ENCODE results near the gene SC5D. TPM values are rescaled to one million over a fixed set of nuclear protein-coding genes. Genes with fewer than 3 reads are reported as not detected.

The SC5D gene
- total RNA-seq, 2 donors from 2014 or later: 20.1 to 22.4 TPM

DNA sequence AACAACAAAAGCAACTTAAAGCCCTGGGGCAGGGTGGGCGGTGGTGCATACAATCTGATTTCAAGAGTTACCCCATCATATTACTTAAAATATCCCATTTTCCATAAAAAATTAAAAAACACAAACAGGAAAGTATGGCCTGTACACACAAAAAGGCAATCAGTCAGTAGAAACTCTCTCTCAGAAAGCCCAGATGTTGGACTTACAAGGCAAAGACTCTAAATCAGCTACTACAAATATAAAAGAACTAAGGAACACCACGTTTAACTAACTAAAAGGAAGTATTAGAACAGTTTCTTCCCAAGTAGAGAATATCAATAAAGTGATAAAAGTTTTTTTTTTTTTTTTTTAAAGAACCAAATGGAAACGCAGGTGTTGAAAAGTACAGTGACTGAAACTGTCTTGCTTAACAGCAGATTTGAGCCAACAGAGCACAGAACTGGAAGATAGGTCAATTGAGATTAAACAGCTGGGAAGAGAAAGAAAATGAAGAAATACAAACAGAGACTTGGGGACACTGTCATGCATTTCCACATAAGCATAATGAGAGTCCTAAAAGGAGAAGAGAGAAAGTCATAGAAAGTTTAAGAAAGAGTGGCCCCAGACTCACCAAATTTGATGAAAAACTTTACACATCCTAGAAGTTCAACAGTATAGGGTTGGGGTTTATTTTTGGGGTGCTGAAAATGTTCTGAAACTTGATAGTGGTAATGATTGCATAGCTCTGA is 8.6 kb downstream of the SC5D start:
- Mint-ChIP-seq H3K4me1 (peaks cover 10% of the 10 kb centered on the region), H3K27me3 (no peaks in the 10 kb centered on the region), H3K27ac (no peak overlapping the region), H3K36me3 (ENCODE audit: low read depth) (peaks cover 57% of the 10 kb centered on the region), H3K9me3 (no peaks in the 10 kb centered on the region), H3K4me3 (no peak overlapping the region)
- no peak for ATAC-seq (replicated peaks)

DNA sequence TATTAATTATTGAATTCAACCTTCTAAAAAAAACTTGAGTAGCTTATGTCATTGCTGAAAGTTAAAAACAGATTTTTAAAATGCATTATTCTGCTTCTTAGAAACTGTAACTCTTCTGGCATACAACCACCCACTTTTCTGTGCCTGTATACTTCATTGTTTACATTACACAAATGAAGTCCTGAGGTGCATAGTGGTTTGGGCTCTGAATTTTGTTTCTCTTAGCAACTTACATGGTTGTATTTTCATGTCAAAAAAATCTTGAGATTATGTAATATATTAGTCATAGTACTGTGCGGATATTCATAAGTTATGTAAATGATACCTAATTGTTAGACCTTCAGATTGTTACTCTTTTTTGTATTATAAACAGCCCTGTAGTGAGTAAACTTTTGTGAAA is 12.2 kb downstream of the SC5D start:
- ATAC-seq (replicated peaks): no peak
- Mint-ChIP-seq H3K9me3 (no peaks in the 10 kb centered on the region), H3K36me3 (ENCODE audit: low read depth) (peaks cover 76% of the 10 kb centered on the region), H3K4me3 (no peak overlapping the region), H3K27me3 (no peaks in the 10 kb centered on the region), H3K4me1 (peaks cover 2% of the 10 kb centered on the region), H3K27ac (no peak overlapping the region)

- no peak overlapping the region for H3K4me3 Mint-ChIP-seq
- no peak for ATAC-seq (replicated peaks)
- H3K27ac Mint-ChIP-seq: no peak overlapping the region
- H3K4me1 Mint-ChIP-seq: peaks cover 19% of the 10 kb centered on the region
- H3K36me3 Mint-ChIP-seq (ENCODE audit: low read depth): peaks cover 68% of the 10 kb centered on the region
- no peaks in the 10 kb centered on the region for H3K27me3 Mint-ChIP-seq
- H3K9me3 Mint-ChIP-seq: no peaks in the 10 kb centered on the region
Measured at GRCh38 chr11:121308816-121309215, 16.2 kb downstream of the SC5D start.

DNA sequence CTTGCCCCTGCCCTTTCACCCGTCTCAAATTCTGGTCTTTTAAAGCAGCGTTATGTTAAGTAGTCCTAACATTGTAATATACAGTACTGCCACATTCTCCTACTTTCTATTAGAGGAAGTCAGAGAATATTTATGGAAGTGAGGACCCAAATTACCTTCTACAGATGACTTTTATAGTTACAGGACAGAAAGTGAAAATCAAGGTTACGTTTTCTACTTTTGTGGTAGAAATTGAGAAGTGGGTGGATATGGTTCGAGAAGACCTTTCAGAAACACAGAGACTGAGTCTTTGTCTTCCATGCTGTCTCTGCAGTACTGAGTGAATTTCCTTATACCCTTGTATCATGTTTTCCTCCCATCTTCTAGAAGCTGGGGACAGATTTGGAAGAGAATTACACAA is 17.1 kb downstream of the SC5D start:
- H3K4me3 Mint-ChIP-seq: peak overlapping the region; percentile 4
- H3K4me1 Mint-ChIP-seq: peaks cover 19% of the 10 kb centered on the region
- H3K36me3 Mint-ChIP-seq (ENCODE audit: low read depth): peaks cover 60% of the 10 kb centered on the region
- H3K9me3 Mint-ChIP-seq: no peaks in the 10 kb centered on the region
- H3K27ac Mint-ChIP-seq: peak overlapping the region; percentile 2
- no peaks in the 10 kb centered on the region for H3K27me3 Mint-ChIP-seq
- peak; percentile 73 for ATAC-seq (replicated peaks)

GRCh38 chr11:121310908-121311307 is 18.3 kb downstream of the SC5D start:
- no peak for ATAC-seq (replicated peaks)
- peaks cover 19% of the 10 kb centered on the region for H3K4me1 Mint-ChIP-seq
- no peak overlapping the region for H3K4me3 Mint-ChIP-seq
- H3K27me3 Mint-ChIP-seq: no peaks in the 10 kb centered on the region
- H3K27ac Mint-ChIP-seq: no peak overlapping the region
- no peaks in the 10 kb centered on the region for H3K9me3 Mint-ChIP-seq
- peaks cover 47% of the 10 kb centered on the region for H3K36me3 Mint-ChIP-seq (ENCODE audit: low read depth)

DNA sequence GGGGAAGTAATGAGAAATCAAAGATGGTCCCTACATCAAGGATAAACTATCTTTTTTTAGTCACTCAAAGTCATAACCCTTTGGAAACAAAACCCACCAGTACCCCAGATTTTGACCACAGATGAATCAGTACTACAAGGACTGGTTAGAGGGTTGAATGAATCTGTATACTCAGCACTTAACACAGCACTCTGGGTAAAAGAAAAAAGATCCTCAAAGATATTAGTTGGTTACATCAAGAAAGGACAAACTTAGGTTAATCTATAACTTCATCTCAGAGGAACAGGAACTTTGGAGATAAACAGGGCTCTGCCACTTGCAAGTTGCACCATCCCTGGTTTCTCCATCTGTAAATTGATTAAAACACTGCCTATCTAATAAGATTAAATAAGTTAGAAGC is 18.8 kb downstream of the SC5D start:
- Mint-ChIP-seq H3K27me3 (no peaks in the 10 kb centered on the region), H3K27ac (no peak overlapping the region), H3K4me3 (no peak overlapping the region), H3K36me3 (ENCODE audit: low read depth) (peaks cover 43% of the 10 kb centered on the region), H3K9me3 (no peaks in the 10 kb centered on the region), H3K4me1 (peaks cover 19% of the 10 kb centered on the region)
- ATAC-seq (replicated peaks): peak; percentile 90

- H3K27ac Mint-ChIP-seq: no peak overlapping the region
- no peak overlapping the region for H3K4me3 Mint-ChIP-seq
- no peaks in the 10 kb centered on the region for H3K27me3 Mint-ChIP-seq
- no peak for ATAC-seq (replicated peaks)
- H3K9me3 Mint-ChIP-seq: no peaks in the 10 kb centered on the region
- H3K4me1 Mint-ChIP-seq: peaks cover 19% of the 10 kb centered on the region
- H3K36me3 Mint-ChIP-seq (ENCODE audit: low read depth): peaks cover 32% of the 10 kb centered on the region
Measured at GRCh38 chr11:121312483-121312882, 19.9 kb downstream of the SC5D start.

GRCh38 chr11:121318848-121319834 is 26.6 kb downstream of the SC5D start:
- ATAC-seq (replicated peaks): peak; percentile 49
- H3K27me3 Mint-ChIP-seq: peaks cover 3% of the 10 kb centered on the region
- H3K9me3 Mint-ChIP-seq: no peaks in the 10 kb centered on the region
- no peak overlapping the region for H3K4me3 Mint-ChIP-seq
- H3K27ac Mint-ChIP-seq: peak overlapping the region; percentile 4
- H3K36me3 Mint-ChIP-seq (ENCODE audit: low read depth): no peaks in the 10 kb centered on the region
- peaks cover 9% of the 10 kb centered on the region for H3K4me1 Mint-ChIP-seq

- no peaks in the 10 kb centered on the region for H3K9me3 Mint-ChIP-seq
- H3K36me3 Mint-ChIP-seq (ENCODE audit: low read depth): no peaks in the 10 kb centered on the region
- H3K27ac Mint-ChIP-seq: no peak overlapping the region
- peak; percentile 87 for ATAC-seq (replicated peaks)
- peaks cover 9% of the 10 kb centered on the region for H3K4me1 Mint-ChIP-seq
- H3K27me3 Mint-ChIP-seq: peaks cover 3% of the 10 kb centered on the region
- H3K4me3 Mint-ChIP-seq: no peak overlapping the region
Measured at GRCh38 chr11:121321614-121322243, 29.2 kb downstream of the SC5D start.

GRCh38 chr11:121323046-121323607 is 30.6 kb downstream of the SC5D start:
- Mint-ChIP-seq H3K4me1 (peaks cover 9% of the 10 kb centered on the region), H3K4me3 (no peak overlapping the region), H3K36me3 (ENCODE audit: low read depth) (no peaks in the 10 kb centered on the region), H3K27ac (no peak overlapping the region), H3K27me3 (peaks cover 3% of the 10 kb centered on the region), H3K9me3 (no peaks in the 10 kb centered on the region)
- no peak for ATAC-seq (replicated peaks)

GRCh38 chr11:121326230-121326629 is 33.7 kb downstream of the SC5D start:
- Mint-ChIP-seq H3K27me3 (no peaks in the 10 kb centered on the region), H3K9me3 (no peaks in the 10 kb centered on the region), H3K4me3 (no peak overlapping the region), H3K4me1 (peaks cover 8% of the 10 kb centered on the region), H3K27ac (no peak overlapping the region), H3K36me3 (ENCODE audit: low read depth) (no peaks in the 10 kb centered on the region)
- no peak for ATAC-seq (replicated peaks)

DNA sequence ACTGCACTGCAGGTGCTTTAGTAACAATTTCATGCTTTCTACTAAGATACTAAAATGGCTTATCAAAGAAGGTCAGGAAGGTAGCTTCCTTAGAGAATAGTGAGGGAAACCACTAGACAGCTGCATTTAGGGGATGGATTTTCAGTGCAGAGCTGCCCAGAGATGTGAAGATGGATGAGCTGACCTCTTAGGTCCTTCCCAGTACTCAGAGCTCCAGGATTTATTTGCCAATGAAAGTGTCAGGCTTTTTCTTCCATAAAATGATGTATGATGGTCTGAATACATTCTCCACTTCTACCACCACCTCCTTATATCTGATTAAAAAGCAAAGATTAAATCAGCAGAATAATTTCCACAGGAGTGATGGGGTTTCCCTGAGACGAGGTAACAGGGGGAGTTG is 35.0 kb downstream of the SC5D start:
- Mint-ChIP-seq H3K4me1 (no peaks in the 10 kb centered on the region), H3K4me3 (no peak overlapping the region), H3K9me3 (no peaks in the 10 kb centered on the region), H3K27me3 (no peaks in the 10 kb centered on the region), H3K36me3 (ENCODE audit: low read depth) (no peaks in the 10 kb centered on the region), H3K27ac (no peak overlapping the region)
- no peak for ATAC-seq (replicated peaks)

DNA sequence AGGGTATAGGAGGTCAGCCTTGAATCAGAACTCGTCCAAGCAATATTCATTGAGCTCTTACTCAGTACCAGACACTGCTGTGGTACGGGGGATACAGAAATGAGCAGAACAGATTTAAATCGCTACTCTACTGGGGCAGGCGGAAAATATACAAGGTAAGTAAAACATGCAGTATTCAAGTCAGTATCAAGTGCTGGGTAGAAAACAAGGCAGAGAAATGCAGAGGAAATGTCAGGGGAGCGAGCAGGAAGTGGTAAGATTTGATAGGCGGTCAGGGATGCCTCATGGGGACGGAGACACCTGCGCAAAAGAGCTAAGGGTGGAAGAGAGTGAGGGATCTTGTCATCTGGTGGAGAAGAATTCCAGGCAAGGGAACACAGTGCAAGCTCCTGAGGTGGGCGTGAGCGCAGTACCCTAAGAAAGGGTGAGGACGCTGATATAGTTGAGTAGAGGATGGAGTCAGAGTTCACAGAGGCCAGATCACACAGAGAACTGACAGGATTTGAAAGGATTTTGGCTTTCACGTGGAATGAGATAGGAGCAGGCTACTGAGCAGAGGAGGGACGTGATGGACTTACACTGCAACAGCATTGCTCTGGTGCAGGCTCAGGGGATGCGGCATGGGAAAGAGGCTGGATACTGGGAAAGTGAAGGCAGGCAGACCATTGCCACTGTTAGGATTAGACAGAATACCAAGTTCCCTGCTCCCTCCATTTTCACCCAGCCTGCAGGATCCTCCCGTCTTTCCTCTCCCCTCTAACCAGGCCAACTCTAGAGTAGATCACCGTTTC is 35.8 kb downstream of the SC5D start:
- Mint-ChIP-seq H3K4me3 (no peak overlapping the region), H3K4me1 (no peaks in the 10 kb centered on the region), H3K27ac (no peak overlapping the region), H3K36me3 (ENCODE audit: low read depth) (no peaks in the 10 kb centered on the region), H3K9me3 (no peaks in the 10 kb centered on the region), H3K27me3 (no peaks in the 10 kb centered on the region)
- ATAC-seq (replicated peaks): peak; percentile 90
